Sigmoid colon (tissue), 7 donors: Measurements from ENCODE around the gene ZDHHC1. TPM values are rescaled to one million over a fixed set of nuclear protein-coding genes. Genes with fewer than 3 reads are reported as not detected.

Source experiments
- DNase-seq: peaks from one replicate; pipeline ENCODE4 v3.0.0-alpha.2; 2019
- H3K27ac ChIP-seq, 4 donors: fragments of 200-600 bp; sonication (generic); one replicate each; pipeline ENCODE4 v1.5.1; 2016 to 2019; ENCODE audit warnings: mild to moderate bottlenecking in 1 of 4
- H3K27me3 ChIP-seq, 3 donors: fragments of 200-600 bp; sonication (generic); one replicate each; pipeline ENCODE4 v1.5.1; 2019; ENCODE audit warnings: mild to moderate bottlenecking in 1 of 3
- H3K36me3 ChIP-seq, 4 donors: fragments of 200-600 bp; sonication (generic); one replicate each; pipeline ENCODE4 v1.5.1; 2016 to 2019
- H3K4me1 ChIP-seq, 4 donors: fragments of 200-600 bp; sonication (generic); one replicate each; pipeline ENCODE4 v1.5.1; 2017 to 2019
- H3K4me3 ChIP-seq, 4 donors: fragments of 200-600 bp; sonication (generic); one replicate each; pipeline ENCODE4 v1.5.1; 2017 to 2019; ENCODE audit warnings: mild to moderate bottlenecking in 2 of 4, moderate library complexity in 1 of 4
- H3K9me3 ChIP-seq, 4 donors: fragments of 200-600 bp in 3 of 4; sonication (generic) in 3 of 4; one replicate each; pipeline versions ENCODE4 v1.5.1 to v1.6.1; 2013 to 2019
- CTCF ChIP-seq, 4 experiments: fragments of 450-650 bp in 3 of 4; fragments of 200-600 bp in 1 of 4; IDR thresholded peaks; one replicate each; pipeline ENCODE4 v1.5.1; 2016 to 2019; ENCODE audit warnings: antibody characterized with exemption in 4 of 4, mild to moderate bottlenecking in 3 of 4, moderate library complexity in 2 of 4
- EP300 ChIP-seq, 4 donors: sonication (generic); formaldehyde crosslinking; IDR thresholded peaks; one replicate each; pipeline ENCODE4 v1.6.1; 2017; ENCODE audit warnings: antibody characterized with exemption in 4 of 4
- POLR2A ChIP-seq, 2 donors: fragments of 450-650 bp; IDR thresholded peaks; one replicate each; pipeline ENCODE4 v1.6.1; 2016; ENCODE audit warnings: antibody characterized with exemption in 2 of 2, mild to moderate bottlenecking in 2 of 2, moderate library complexity in 2 of 2
- POLR2AphosphoS5 ChIP-seq, 4 donors: sonication (generic); formaldehyde crosslinking; IDR thresholded peaks; one replicate each; pipeline ENCODE4 v1.6.1; 2017; ENCODE audit warnings: antibody characterized with exemption in 4 of 4
- WGBS, 2 donors: extraction: QIAGEN DNeasy Blood & Tissue Kit; methylation state at CpG; one replicate each; pipeline ENCODE4 v1.1.7; 2013; 5-methylcytosine and 5-hydroxymethylcytosine counted together
- intact Hi-C: fragments of 100-400 bp; cut with DNase I; formaldehyde crosslinking; loops from one replicate; pipeline ENCODE4 v1.15.1; 2023
- polyA plus RNA-seq, 3 donors: library from polyadenylated mRNA; stranded (reverse); fragments of 200-250 nt; gene quantifications; one replicate each; pipeline ENCODE4 v1.2.3, GENCODE V29; 2013
- total RNA-seq, 4 donors: library from RNA; depleted of rRNA; stranded (reverse); fragments of >200 nt; gene quantifications; one replicate each; pipeline ENCODE4 v1.1.0, GENCODE V29; 2016
- donor health status: healthy with polysubstance abuse.
- donor health status: Bipolar disorder and iron deficiency.
- donor health status: healthy.

The ZDHHC1 gene
- total and polyA plus RNA-seq, 7 donors: 4.2 to 18.3 (median 12.7) TPM

DNA sequence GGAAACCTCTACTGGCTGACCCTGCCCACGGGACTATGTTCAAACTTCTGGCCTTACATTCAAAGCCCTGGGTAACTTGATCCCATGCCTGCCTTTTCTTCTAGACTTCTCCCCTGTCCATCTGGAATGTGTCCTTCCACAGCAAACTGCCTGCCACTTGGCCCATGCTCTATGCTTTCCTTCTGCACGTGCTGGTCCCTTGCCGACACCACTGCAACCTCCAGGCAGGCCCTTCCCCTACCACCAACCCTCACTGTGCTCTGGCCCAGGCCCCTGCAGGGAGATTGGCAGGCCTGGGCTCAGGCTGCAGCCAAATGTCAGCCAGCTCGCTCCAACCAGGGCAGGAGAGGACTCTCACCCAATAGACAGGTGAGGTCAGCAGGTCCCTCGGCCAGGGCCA lies 25.6 kb upstream of the ZDHHC1 start:
- Histone ChIP-seq H3K27me3 (no peaks in the 10 kb centered on the region), H3K27ac (peak overlapping the region in 2 of 4 donors; percentile 78 to 79), H3K4me3 (no peak overlapping the region), H3K4me1 (peaks cover 0 to 63% (median 53%) of the 10 kb centered on the region in 4 donors), H3K36me3 (peaks cover 0 to 47% (median 24%) of the 10 kb centered on the region in 4 donors), H3K9me3 (no peaks in the 10 kb centered on the region)
- TF ChIP-seq CTCF (IDR thresholded peaks at IDR 0.05) (no peak), EP300 (IDR thresholded peaks at IDR 0.05) (no peak), POLR2A (IDR thresholded peaks at IDR 0.05) (no peak), POLR2AphosphoS5 (IDR thresholded peaks at IDR 0.05) (no peak)
- intact Hi-C loops: no loop called here
- 52 to 80% methylated on average over 5 of the region's 5 CpGs for WGBS, 2 donors
- DNase-seq: no peak

DNA sequence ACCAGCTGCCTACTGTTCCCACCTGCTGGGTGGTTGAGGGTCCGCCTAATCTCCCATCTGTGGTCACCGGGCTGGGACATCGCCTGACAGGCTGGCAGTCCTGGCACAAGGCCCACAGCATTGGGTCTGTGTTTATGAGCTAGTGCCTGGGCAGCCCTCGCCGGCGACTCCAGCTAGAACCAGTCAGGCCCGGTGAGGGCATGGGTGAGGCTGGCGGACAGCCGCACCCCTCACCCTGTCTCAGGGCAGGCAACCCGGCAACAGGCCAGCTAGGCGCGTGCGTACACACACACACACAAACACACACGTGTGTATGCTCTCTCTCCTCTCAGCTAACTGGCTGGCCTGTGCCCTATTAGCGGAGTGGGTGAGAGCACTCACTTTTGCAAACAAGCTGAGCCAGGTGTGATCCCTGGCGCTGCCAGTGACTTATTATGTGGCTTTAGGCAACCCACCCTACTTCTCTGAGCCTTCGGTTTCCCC lies 25.0 kb upstream of the ZDHHC1 start:
- WGBS, 2 donors: 18 to 73% methylated on average over 17 of the region's 17 CpGs
- TF ChIP-seq POLR2A (IDR thresholded peaks at IDR 0.05) (peak in 1 of 2 donors; percentile 45), POLR2AphosphoS5 (IDR thresholded peaks at IDR 0.05) (peak in 1 of 4 donors; percentile 10), CTCF (IDR thresholded peaks at IDR 0.05) (no peak)
- Histone ChIP-seq H3K9me3 (no peaks in the 10 kb centered on the region), H3K4me1 (peaks cover 0 to 57% (median 47%) of the 10 kb centered on the region in 4 donors), H3K4me3 (no peak overlapping the region), H3K36me3 (peaks cover 0 to 52% (median 24%) of the 10 kb centered on the region in 4 donors), H3K27me3 (no peaks in the 10 kb centered on the region), H3K27ac (peak overlapping the region in 1 of 4 donors; percentile 78)
- no peak for DNase-seq
- intact Hi-C loops: no loop called here

GRCh38 chr16:67438824-67439393 lies 22.6 kb upstream of the ZDHHC1 start:
- Histone ChIP-seq H3K27ac (no peak overlapping the region), H3K36me3 (peaks cover 0 to 53% (median 24%) of the 10 kb centered on the region in 4 donors), H3K9me3 (no peaks in the 10 kb centered on the region), H3K4me1 (peaks cover 0 to 33% (median 23%) of the 10 kb centered on the region in 4 donors), H3K27me3 (no peaks in the 10 kb centered on the region), H3K4me3 (no peak overlapping the region)
- intact Hi-C loops: no loop called here
- no peak for DNase-seq
- 93 to 96% methylated on average over 19 of the region's 19 CpGs for WGBS, 2 donors
- TF ChIP-seq POLR2A (IDR thresholded peaks at IDR 0.05) (no peak), CTCF (IDR thresholded peaks at IDR 0.05) (no peak), POLR2AphosphoS5 (IDR thresholded peaks at IDR 0.05) (no peak), EP300 (IDR thresholded peaks at IDR 0.05) (no peak)

GRCh38 chr16:67438098-67438791 lies 22.0 kb upstream of the ZDHHC1 start:
- intact Hi-C loops: no loop called here
- no peak overlapping the region for H3K27ac ChIP-seq
- DNase-seq: no peak
- no peaks in the 10 kb centered on the region for H3K27me3 ChIP-seq
- TF ChIP-seq EP300 (IDR thresholded peaks at IDR 0.05) (no peak), POLR2AphosphoS5 (IDR thresholded peaks at IDR 0.05) (no peak), POLR2A (IDR thresholded peaks at IDR 0.05) (no peak), CTCF (IDR thresholded peaks at IDR 0.05) (no peak)
- H3K36me3 ChIP-seq: peaks cover 0 to 53% (median 24%) of the 10 kb centered on the region in 4 donors
- WGBS, 2 donors: 94 to 95% methylated on average over 20 of the region's 20 CpGs
- H3K9me3 ChIP-seq: no peaks in the 10 kb centered on the region
- H3K4me3 ChIP-seq: no peak overlapping the region
- peaks cover 0 to 27% (median 16%) of the 10 kb centered on the region in 4 donors for H3K4me1 ChIP-seq
